ENCODE data around the gene STK32B.

- TF ChIP-seq POLR2A (IDR thresholded peaks at IDR 0.05), result no peak
- TF ChIP-seq, protein P1, sequence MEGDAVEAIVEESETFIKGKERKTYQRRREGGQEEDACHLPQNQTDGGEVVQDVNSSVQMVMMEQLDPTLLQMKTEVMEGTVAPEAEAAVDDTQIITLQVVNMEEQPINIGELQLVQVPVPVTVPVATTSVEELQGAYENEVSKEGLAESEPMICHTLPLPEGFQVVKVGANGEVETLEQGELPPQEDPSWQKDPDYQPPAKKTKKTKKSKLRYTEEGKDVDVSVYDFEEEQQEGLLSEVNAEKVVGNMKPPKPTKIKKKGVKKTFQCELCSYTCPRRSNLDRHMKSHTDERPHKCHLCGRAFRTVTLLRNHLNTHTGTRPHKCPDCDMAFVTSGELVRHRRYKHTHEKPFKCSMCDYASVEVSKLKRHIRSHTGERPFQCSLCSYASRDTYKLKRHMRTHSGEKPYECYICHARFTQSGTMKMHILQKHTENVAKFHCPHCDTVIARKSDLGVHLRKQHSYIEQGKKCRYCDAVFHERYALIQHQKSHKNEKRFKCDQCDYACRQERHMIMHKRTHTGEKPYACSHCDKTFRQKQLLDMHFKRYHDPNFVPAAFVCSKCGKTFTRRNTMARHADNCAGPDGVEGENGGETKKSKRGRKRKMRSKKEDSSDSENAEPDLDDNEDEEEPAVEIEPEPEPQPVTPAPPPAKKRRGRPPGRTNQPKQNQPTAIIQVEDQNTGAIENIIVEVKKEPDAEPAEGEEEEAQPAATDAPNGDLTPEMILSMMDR (IDR thresholded peaks at IDR 0.05 in 4 of 5, conservative IDR thresholded peaks at IDR 0.05 in 1 of 5), result no peak
Measured at GRCh38 chr4:5469151-5469775, 418.0 kb downstream of the STK32B start.

Measured in gastrocnemius medialis (tissue), 4 donors.